ENCODE measurements around the gene NOP10.
"Not testable (repeated sequence)": the region's sequence is repeated elsewhere in the genome, so short reads cannot be mapped to it uniquely, and the experiment has no call there.

Gene NOP10

GRCh38 chr15:34358367-34358766 is 15.4 kb upstream of the NOP10 start:
- DNase-seq (ENCODE audit: low spot score), result peak; percentile 69

- no peak for DNase-seq (ENCODE audit: low spot score)
Measured at GRCh38 chr15:34357653-34358052, 14.7 kb upstream of the NOP10 start.

GRCh38 chr15:34355241-34355640 is 12.3 kb upstream of the NOP10 start:
- DNase-seq (ENCODE audit: low spot score), result no peak

- DNase-seq (ENCODE audit: low spot score), result no peak
Measured at GRCh38 chr15:34354286-34354685, 11.3 kb upstream of the NOP10 start.

GRCh38 chr15:34353627-34354026 is 10.7 kb upstream of the NOP10 start:
- no peak for DNase-seq (ENCODE audit: low spot score)

- not testable (repeated sequence) for DNase-seq (ENCODE audit: low spot score)
Measured at GRCh38 chr15:34352996-34353395, 10.1 kb upstream of the NOP10 start.

GRCh38 chr15:34349769-34350168 is 6.8 kb upstream of the NOP10 start:
- no peak for DNase-seq (ENCODE audit: low spot score)

- no peak for DNase-seq (ENCODE audit: low spot score)
Measured at GRCh38 chr15:34348735-34349300, 5.9 kb upstream of the NOP10 start.

- no peak for DNase-seq (ENCODE audit: low spot score)
Measured at GRCh38 chr15:34347951-34348638, 5.2 kb upstream of the NOP10 start.

- peak; percentile 29 for DNase-seq (ENCODE audit: low spot score)
Measured at GRCh38 chr15:34342213-34342736, 661 bp downstream of the NOP10 start.

GRCh38 chr15:34341381-34342212 is 1.3 kb downstream of the NOP10 start:
- peak; percentile 75 for DNase-seq (ENCODE audit: low spot score)

GRCh38 chr15:34339946-34340345 is 3.0 kb downstream of the NOP10 start:
- no peak for DNase-seq (ENCODE audit: low spot score)

GRCh38 chr15:34338347-34338746 is 4.6 kb downstream of the NOP10 start:
- DNase-seq (ENCODE audit: low spot score), result no peak

GRCh38 chr15:34337557-34338306 is 5.2 kb downstream of the NOP10 start, which contains the start of gene SLC12A6:
SLC12A6 (minus strand) TSS chr15:34337781; CDS start chr15:34336680, 1,101 bp downstream.
- DNase-seq (ENCODE audit: low spot score), result peak; percentile 97

GRCh38 chr15:34336991-34337556 is 5.9 kb downstream of the NOP10 start:
- DNase-seq (ENCODE audit: low spot score), result peak; percentile 16

GRCh38 chr15:34336231-34336990 is 6.5 kb downstream of the NOP10 start:
- DNase-seq (ENCODE audit: low spot score), result no peak

GRCh38 chr15:34335176-34336032 is 7.5 kb downstream of the NOP10 start:
- no peak for DNase-seq (ENCODE audit: low spot score)

- DNase-seq (ENCODE audit: low spot score), result no peak
Measured at GRCh38 chr15:34334672-34335071, 8.3 kb downstream of the NOP10 start.

GRCh38 chr15:34332553-34333120 is 10.3 kb downstream of the NOP10 start:
- no peak for DNase-seq (ENCODE audit: low spot score)

- no peak for DNase-seq (ENCODE audit: low spot score)
Measured at GRCh38 chr15:34331809-34332208, 11.1 kb downstream of the NOP10 start.

All from RKO (cell line).